Upper lobe of left lung (tissue), 6 donors: ENCODE measurements around the gene RFTN1. TPM values are rescaled to one million over a fixed set of nuclear protein-coding genes. Genes with fewer than 3 reads are reported as not detected.

ENCODE experiments used
- ATAC-seq, 2 donors: fragments of 200-7000 bp; cut with Tn5 transposase; one replicate each; pipeline ENCODE4 v1.9.1; 2022; ENCODE audit warnings: mild to moderate bottlenecking in 2 of 2, moderate library complexity in 2 of 2; ENCODE audit not compliant: low FRiP score in 2 of 2
- DNase-seq, 2 donors: peaks; one replicate each; pipeline ENCODE4 v3.0.0-alpha.2; 2019 to 2020
- H3K27ac ChIP-seq, 4 donors: fragments of 200-600 bp; sonication (generic); one replicate each; pipeline ENCODE4 v1.5.1; 2016 to 2019
- H3K27me3 ChIP-seq, 4 donors: fragments of 200-600 bp; sonication (generic); one replicate each; pipeline ENCODE4 v1.5.1; 2017 to 2019
- H3K36me3 ChIP-seq, 4 donors: fragments of 200-600 bp; sonication (generic); one replicate each; pipeline ENCODE4 v1.5.1; 2016 to 2019
- H3K4me1 ChIP-seq, 4 donors: fragments of 200-600 bp; sonication (generic); one replicate each; pipeline ENCODE4 v1.5.1; 2018 to 2019
- H3K4me3 ChIP-seq, 4 donors: fragments of 200-600 bp; sonication (generic); one replicate each; pipeline ENCODE4 v1.5.1; 2017 to 2019; ENCODE audit warnings: mild to moderate bottlenecking in 2 of 4, moderate library complexity in 1 of 4
- H3K9me3 ChIP-seq, 4 donors: fragments of 200-600 bp; sonication (generic); one replicate each; pipeline ENCODE4 v1.5.1; 2018 to 2019
- EP300 ChIP-seq, 4 donors: sonication (generic); formaldehyde crosslinking; IDR thresholded peaks; one replicate each; pipeline ENCODE4 v1.5.1; 2017; ENCODE audit warnings: antibody characterized with exemption in 4 of 4, control low read depth in 2 of 4
- POLR2A ChIP-seq, 4 donors: fragments of 450-650 bp; IDR thresholded peaks; one replicate each; pipeline ENCODE4 v1.5.1; 2016 to 2017; ENCODE audit warnings: antibody characterized with exemption in 4 of 4, mild to moderate bottlenecking in 2 of 4
- POLR2AphosphoS5 ChIP-seq, 2 donors: sonication (generic); formaldehyde crosslinking; IDR thresholded peaks; one replicate each; pipeline ENCODE4 v1.5.1; 2017; ENCODE audit warnings: antibody characterized with exemption in 2 of 2
- WGBS, 2 donors: methylation state at CpG; one replicate each; pipeline ENCODE4 v1.1.5; 2017 to 2018; 5-methylcytosine and 5-hydroxymethylcytosine counted together
- total RNA-seq, 6 donors: library from RNA; depleted of rRNA in 4 of 6; stranded (reverse); fragments of >200 nt in 4 of 6; gene quantifications; one replicate each; pipeline versions ENCODE4 v1.1.0 to v1.2.1, GENCODE V29; 2016 to 2021
- TF ChIP-seq, protein P1 (sequence below), 6 experiments: fragments of 450-650 bp in 4 of 6; fragments of 200-600 bp in 2 of 6; sonication (generic) in 2 of 6; IDR thresholded peaks; one replicate each; pipeline ENCODE4 v1.5.1; 2016 to 2019; ENCODE audit warnings: antibody characterized with exemption in 6 of 6
- donor health status: DM: no; HTN: no; CAD: no; lungs with moderate emphysema.
- donor health status: DM: no; HTN: yes; CAD: no; lungs with severe emphysema.

The RFTN1 gene
- total RNA-seq, 6 donors from 2014 or later, result 62.1 to 121 (median 76.1) TPM

DNA sequence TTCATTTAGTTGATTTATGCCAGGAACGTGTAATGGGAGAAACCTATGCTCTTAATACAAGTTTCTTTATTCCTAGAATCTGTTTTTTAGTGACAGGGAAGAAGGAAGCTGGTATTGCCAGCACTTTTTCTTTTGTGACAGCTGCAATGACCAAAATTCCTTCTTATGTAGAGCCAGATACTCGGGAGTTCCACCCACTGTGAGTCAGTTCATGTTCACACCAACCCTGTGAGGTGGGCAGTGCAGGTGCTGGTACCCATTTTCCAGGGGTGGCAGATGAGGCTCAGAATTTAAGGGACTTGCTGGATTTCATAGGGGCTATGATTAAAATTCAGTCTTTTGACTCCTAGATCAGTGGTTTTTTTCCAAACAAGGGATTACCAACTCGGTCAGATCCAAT, 213.8 kb downstream of the RFTN1 start:
- peaks cover 0 to 30% (median 17%) of the 10 kb centered on the region in 4 donors for H3K4me1 ChIP-seq
- no peaks in the 10 kb centered on the region for H3K27me3 ChIP-seq
- ATAC-seq (no peak), DNase-seq (no peak)
- H3K36me3 ChIP-seq, result peaks cover 0 to 11% (median 0%) of the 10 kb centered on the region in 4 donors
- H3K27ac ChIP-seq, result no peak overlapping the region
- 72 to 74% methylated on average over 3 of the region's 3 CpGs for WGBS, 2 donors
- H3K9me3 ChIP-seq, result no peaks in the 10 kb centered on the region
- no peak overlapping the region for H3K4me3 ChIP-seq
- no peak for TF ChIP-seq POLR2A (IDR thresholded peaks at IDR 0.05)
- TF ChIP-seq, protein P1, sequence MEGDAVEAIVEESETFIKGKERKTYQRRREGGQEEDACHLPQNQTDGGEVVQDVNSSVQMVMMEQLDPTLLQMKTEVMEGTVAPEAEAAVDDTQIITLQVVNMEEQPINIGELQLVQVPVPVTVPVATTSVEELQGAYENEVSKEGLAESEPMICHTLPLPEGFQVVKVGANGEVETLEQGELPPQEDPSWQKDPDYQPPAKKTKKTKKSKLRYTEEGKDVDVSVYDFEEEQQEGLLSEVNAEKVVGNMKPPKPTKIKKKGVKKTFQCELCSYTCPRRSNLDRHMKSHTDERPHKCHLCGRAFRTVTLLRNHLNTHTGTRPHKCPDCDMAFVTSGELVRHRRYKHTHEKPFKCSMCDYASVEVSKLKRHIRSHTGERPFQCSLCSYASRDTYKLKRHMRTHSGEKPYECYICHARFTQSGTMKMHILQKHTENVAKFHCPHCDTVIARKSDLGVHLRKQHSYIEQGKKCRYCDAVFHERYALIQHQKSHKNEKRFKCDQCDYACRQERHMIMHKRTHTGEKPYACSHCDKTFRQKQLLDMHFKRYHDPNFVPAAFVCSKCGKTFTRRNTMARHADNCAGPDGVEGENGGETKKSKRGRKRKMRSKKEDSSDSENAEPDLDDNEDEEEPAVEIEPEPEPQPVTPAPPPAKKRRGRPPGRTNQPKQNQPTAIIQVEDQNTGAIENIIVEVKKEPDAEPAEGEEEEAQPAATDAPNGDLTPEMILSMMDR (IDR thresholded peaks at IDR 0.05), result no peak
- TF ChIP-seq POLR2AphosphoS5 (IDR thresholded peaks at IDR 0.05), result no peak
- TF ChIP-seq EP300 (IDR thresholded peaks at IDR 0.05), result no peak

DNA sequence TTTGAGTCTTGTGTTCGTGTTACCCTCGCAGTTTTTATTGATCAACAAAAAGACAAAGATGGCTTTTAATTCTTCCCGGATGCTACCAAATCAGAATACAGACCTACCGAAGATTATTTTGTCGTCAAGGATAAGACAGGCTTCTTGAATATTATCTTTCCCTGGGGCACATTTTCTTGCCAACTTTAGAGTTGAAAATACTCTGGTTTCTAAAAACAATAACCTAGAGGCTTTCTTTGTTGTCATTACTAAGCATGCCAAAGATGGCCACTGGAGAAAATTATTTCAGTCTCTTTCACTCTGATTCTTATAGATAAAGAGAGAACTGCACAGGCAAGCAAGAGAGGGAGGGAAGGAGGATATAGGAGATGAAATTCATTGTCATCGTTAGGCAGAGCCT, 214.6 kb downstream of the RFTN1 start:
- no peak overlapping the region for H3K27ac ChIP-seq
- peaks cover 0 to 13% (median 0%) of the 10 kb centered on the region in 4 donors for H3K36me3 ChIP-seq
- WGBS, 2 donors, result 91 to 95% methylated on average over 6 of the region's 6 CpGs

DNA sequence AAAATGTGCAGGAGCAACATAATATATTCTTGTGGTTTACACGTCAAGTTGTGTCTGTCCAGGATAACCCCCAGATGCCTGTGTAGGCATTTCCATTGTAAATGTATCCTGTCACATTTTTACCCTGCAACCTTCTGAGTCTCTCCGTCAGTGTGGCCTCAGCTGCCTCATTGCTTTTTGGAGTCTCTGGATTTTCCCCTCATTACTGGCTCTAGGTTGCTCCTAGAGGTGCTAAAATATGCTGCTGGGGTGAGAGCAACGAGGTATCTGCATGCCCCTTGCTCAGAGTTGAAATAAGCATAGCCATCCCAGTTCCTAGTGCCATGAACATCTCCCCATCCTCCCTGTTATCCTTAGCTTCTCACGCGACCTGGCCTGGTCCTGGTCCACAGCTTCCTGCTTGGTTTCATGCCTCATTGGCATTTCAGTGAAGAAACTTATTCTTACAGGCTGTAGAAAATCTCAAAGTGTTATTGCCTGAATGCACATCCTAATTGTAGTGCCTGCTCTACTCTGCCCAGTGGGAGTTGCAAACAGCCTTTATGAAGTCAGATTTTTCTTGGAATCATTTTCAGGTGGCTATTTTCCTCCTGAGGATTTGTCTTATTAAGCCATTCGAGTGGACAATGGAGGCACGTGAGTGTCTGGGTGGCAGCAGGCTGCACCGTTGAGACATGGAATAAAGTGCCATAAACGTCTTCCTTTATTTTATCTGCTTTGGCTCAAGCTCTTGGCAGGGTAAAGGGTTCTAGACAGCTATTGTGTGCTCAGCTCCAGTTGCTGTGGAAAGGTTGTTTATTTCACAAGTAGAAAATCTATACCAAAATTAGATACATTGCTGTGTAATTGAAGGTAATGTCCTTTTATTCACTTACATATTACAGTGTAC, 215.3 kb downstream of the RFTN1 start:
- DNase-seq (no peak), ATAC-seq (no peak)
- Histone ChIP-seq H3K4me1 (peaks cover 0 to 25% (median 17%) of the 10 kb centered on the region in 4 donors), H3K9me3 (no peaks in the 10 kb centered on the region), H3K27ac (no peak overlapping the region), H3K4me3 (no peak overlapping the region), H3K36me3 (peaks cover 0 to 13% (median 0%) of the 10 kb centered on the region in 4 donors), H3K27me3 (no peaks in the 10 kb centered on the region)
- TF ChIP-seq POLR2AphosphoS5 (IDR thresholded peaks at IDR 0.05) (no peak), EP300 (IDR thresholded peaks at IDR 0.05) (no peak), POLR2A (IDR thresholded peaks at IDR 0.05) (no peak)
- TF ChIP-seq, protein P1 (IDR thresholded peaks at IDR 0.05), result no peak
- WGBS, 2 donors, result 79 to 82% methylated on average over 9 of the region's 9 CpGs

More for the DNA sequence above, 214.6 kb downstream of the RFTN1 start:
- no peaks in the 10 kb centered on the region for H3K27me3 ChIP-seq
- no peak overlapping the region for H3K4me3 ChIP-seq
- H3K9me3 ChIP-seq, result no peaks in the 10 kb centered on the region
- DNase-seq, result no peak
- TF ChIP-seq, protein P1 (IDR thresholded peaks at IDR 0.05), result no peak
- TF ChIP-seq EP300 (IDR thresholded peaks at IDR 0.05), result no peak
- no peak for TF ChIP-seq POLR2A (IDR thresholded peaks at IDR 0.05)
- TF ChIP-seq POLR2AphosphoS5 (IDR thresholded peaks at IDR 0.05), result no peak
- no peak for ATAC-seq
- peaks cover 0 to 25% (median 17%) of the 10 kb centered on the region in 4 donors for H3K4me1 ChIP-seq

DNA sequence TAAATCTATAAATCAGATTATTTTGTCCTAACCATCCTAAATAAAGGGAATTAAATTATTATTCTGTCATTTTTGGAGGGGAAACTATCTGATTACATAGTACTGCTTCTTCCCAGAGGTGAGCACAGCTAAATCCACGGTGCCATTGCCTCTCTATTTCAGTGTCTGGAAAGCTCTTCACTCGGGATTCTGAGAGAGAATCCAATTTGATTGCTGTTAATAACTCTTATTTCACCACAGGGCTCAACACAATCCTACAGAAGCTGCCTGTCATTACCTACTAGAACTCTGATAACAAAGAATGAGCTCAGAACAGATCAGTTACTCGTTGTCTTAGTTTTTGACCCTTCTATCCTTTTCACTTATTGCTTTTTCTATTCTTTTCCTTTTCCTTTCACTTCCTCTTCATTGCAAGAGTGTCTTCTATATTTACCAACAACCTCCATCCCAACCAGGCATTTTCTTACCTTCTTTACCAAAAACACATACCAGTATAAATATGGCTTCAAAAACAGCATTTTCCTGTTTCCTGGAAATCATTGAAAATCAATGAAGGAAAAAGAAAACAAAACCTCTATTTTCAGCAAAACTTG, 218.1 kb downstream of the RFTN1 start:
- ATAC-seq (no peak), DNase-seq (no peak)
- no peaks in the 10 kb centered on the region for H3K27me3 ChIP-seq
- H3K4me1 ChIP-seq, result peaks cover 0 to 14% (median 5%) of the 10 kb centered on the region in 4 donors
- TF ChIP-seq, protein P1 (IDR thresholded peaks at IDR 0.05), result no peak
- TF ChIP-seq EP300 (IDR thresholded peaks at IDR 0.05) (no peak), POLR2AphosphoS5 (IDR thresholded peaks at IDR 0.05) (no peak), POLR2A (IDR thresholded peaks at IDR 0.05) (no peak)
- no peak overlapping the region for H3K27ac ChIP-seq
- H3K9me3 ChIP-seq, result no peaks in the 10 kb centered on the region
- peaks cover 0 to 10% (median 0%) of the 10 kb centered on the region in 4 donors for H3K36me3 ChIP-seq
- H3K4me3 ChIP-seq, result no peak overlapping the region
- WGBS, 2 donors, result 73 to 87% methylated on average over 3 of the region's 3 CpGs
